HepG2 (cell line): ENCODE results near the gene CNTNAP1. TPM values are rescaled to one million over a fixed set of nuclear protein-coding genes. Genes with fewer than 3 reads are reported as not detected.

Source experiments
- GATA4 ChIP-seq: sonication (generic); IDR thresholded peaks from 2 replicates; pipeline ENCODE4 v1.6.1; 2016; ENCODE audit warnings: antibody characterized with exemption, low read depth, borderline replicate concordance
- GTF2F1 ChIP-seq: fragments of 150-350 bp; IDR thresholded peaks from 2 replicates; pipeline ENCODE4 v1.6.1; 2014; ENCODE audit warnings: low read length
- KAT7 ChIP-seq: IDR thresholded peaks from 2 replicates; pipeline ENCODE4 v1.6.1; 2018; ENCODE audit warnings: borderline replicate concordance, missing compliant biosample characterization
- KLF11 ChIP-seq: IDR thresholded peaks from 2 replicates; pipeline ENCODE4 v1.6.1; 2016; ENCODE audit warnings: missing compliant biosample characterization
- MLXIP ChIP-seq: sonication (generic); formaldehyde crosslinking; IDR thresholded peaks from 2 replicates; pipeline ENCODE4 v1.9.0; 2021; ENCODE audit warnings: missing genetic modification reagents, borderline replicate concordance
- MYC ChIP-seq: sonication (generic); formaldehyde crosslinking; IDR thresholded peaks from 2 replicates; pipeline ENCODE4 v1.9.0; 2021; ENCODE audit warnings: missing genetic modification reagents, borderline replicate concordance
- MZF1 ChIP-seq: sonication (generic); formaldehyde crosslinking; IDR thresholded peaks from 2 replicates; pipeline ENCODE4 v1.8.1; 2023; ENCODE audit warnings: mild to moderate bottlenecking, missing genetic modification reagents, borderline replicate concordance
- NFKBIZ ChIP-seq: IDR thresholded peaks from 2 replicates; pipeline ENCODE4 v1.6.1; 2018; ENCODE audit warnings: missing genetic modification reagents, missing compliant biosample characterization
- SMAD9 ChIP-seq: sonication (generic); formaldehyde crosslinking; IDR thresholded peaks from 2 replicates; pipeline ENCODE4 v1.5.1; 2020; ENCODE audit warnings: mild to moderate bottlenecking, missing genetic modification reagents
- TOE1 ChIP-seq: sonication (generic); formaldehyde crosslinking; IDR thresholded peaks from 2 replicates; pipeline ENCODE4 v1.4.0; 2020; ENCODE audit warnings: mild to moderate bottlenecking, missing genetic modification reagents
- UBTF ChIP-seq: sonication (generic); formaldehyde crosslinking; IDR thresholded peaks from 2 replicates; pipeline ENCODE4 v1.4.0; 2020; ENCODE audit warnings: mild to moderate bottlenecking, missing genetic modification reagents
- WIZ ChIP-seq: sonication (generic); formaldehyde crosslinking; IDR thresholded peaks from 2 replicates; pipeline ENCODE4 v1.5.1; 2020; ENCODE audit warnings: mild to moderate bottlenecking, missing genetic modification reagents
- ZNF12 ChIP-seq: sonication (generic); formaldehyde crosslinking; IDR thresholded peaks from 2 replicates; pipeline ENCODE4 v1.5.0; 2020; ENCODE audit warnings: missing genetic modification reagents
- ZNF496 ChIP-seq: sonication (generic); formaldehyde crosslinking; IDR thresholded peaks from 2 replicates; pipeline ENCODE4 v1.8.1; 2023; ENCODE audit warnings: mild to moderate bottlenecking, moderate library complexity, missing genetic modification reagents; ENCODE audit not compliant: insufficient replicate concordance
- ZNF501 ChIP-seq: sonication (generic); formaldehyde crosslinking; IDR thresholded peaks from 2 replicates; pipeline ENCODE4 v1.5.1; 2020; ENCODE audit warnings: mild to moderate bottlenecking, moderate library complexity, missing genetic modification reagents
- ZNF550 ChIP-seq: sonication (generic); formaldehyde crosslinking; IDR thresholded peaks from 2 replicates; pipeline ENCODE4 v1.4.0; 2020; ENCODE audit warnings: mild to moderate bottlenecking, missing genetic modification reagents, borderline replicate concordance
- ZNF7 ChIP-seq: IDR thresholded peaks from 2 replicates; pipeline ENCODE4 v1.6.1; 2016; ENCODE audit warnings: missing biosample characterization, missing genetic modification reagents
- ZNF775 ChIP-seq: sonication (generic); formaldehyde crosslinking; IDR thresholded peaks from 2 replicates; pipeline ENCODE4 v1.4.0; 2020; ENCODE audit warnings: missing genetic modification reagents, mild to moderate bottlenecking, moderate library complexity, borderline replicate concordance
- polyA plus RNA-seq, 8 experiments: library from polyadenylated mRNA; depleted of rRNA in 3 of 8; stranded (reverse) in 7 of 8; unstranded in 1 of 8; fragments of >200 nt; fragmentation: Illumina TruSeq in 4 of 8; extraction: Trizol in 4 of 8; gene quantifications; 2 replicates each; pipeline versions ENCODE4 v1.2.1 to v1.2.3, GENCODE V29; 2011 to 2016; ENCODE audit warnings: low read depth in 4 of 8, missing spikeins in 1 of 8, mixed read lengths in 1 of 8; ENCODE audit not compliant: insufficient read depth in 1 of 8
- total RNA-seq, 5 experiments: library from RNA; depleted of rRNA; stranded (reverse); fragments of >200 nt; fragmentation: Illumina TruSeq; extraction: Trizol; gene quantifications; 2 replicates each; pipeline ENCODE4 v1.2.3, GENCODE V29; 2016; ENCODE audit warnings: low read depth in 1 of 5
- TF ChIP-seq, protein P1 (sequence below): sonication (generic); formaldehyde crosslinking; IDR thresholded peaks from 2 replicates; pipeline ENCODE4 v1.4.0; 2020; ENCODE audit warnings: low read depth, mild to moderate bottlenecking, missing genetic modification reagents
- TF ChIP-seq, protein P2 (sequence below): sonication (generic); formaldehyde crosslinking; IDR thresholded peaks from 2 replicates; pipeline ENCODE4 v1.5.0; 2020; ENCODE audit warnings: mild to moderate bottlenecking, missing genetic modification reagents, borderline replicate concordance

The CNTNAP1 gene
- total and polyA plus RNA-seq, 2 of the 13 experiments (the other 11 are each of a cell fraction or from before 2014, with no cell fraction given): 4.5 to 7.7 TPM

DNA sequence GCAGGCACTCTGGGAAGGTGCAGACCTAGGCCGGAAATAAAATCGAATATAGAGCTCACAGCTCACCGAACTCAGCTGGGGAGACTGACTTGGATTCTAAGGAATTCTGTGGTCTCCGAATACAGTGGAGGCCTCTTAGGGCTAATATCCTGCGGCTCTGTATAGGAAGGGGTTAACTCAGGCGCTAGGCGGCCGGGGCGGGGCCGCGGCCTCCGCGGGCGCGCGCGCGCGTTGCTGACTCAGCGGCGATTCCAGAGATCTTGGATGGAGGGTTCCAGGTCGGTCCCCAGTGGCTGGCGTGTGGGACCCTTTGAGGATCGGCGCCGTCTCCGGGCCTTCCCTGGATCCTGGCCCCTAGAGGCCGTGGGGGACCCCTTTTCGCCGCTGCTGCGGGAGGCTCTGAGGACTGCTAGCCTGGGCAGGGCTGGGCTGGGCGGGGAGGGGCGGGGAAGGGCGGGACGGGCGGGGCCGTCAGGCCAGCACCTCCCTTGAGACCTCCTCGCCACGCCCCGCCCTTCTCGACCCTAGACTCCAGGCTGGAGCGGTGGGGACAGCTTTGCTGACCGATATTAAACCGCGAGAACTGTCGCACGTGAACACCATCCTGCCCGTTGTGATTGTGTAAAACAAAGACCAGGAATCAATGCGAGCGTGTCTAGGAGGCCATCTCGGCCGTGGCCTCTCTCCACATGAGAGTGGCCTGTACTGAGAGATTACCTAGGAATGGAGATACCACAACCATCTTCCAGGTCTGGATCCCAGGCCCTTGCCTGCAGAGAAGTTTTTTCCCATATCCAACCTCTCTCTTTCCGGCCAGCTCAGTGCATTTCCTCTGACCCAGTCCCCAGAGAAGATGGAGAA is 4.2 kb upstream of the CNTNAP1 start (continued):
- TF ChIP-seq ZNF501 (CRISPR knock-in tag) (peak; percentile 50), ZNF12 (CRISPR knock-in tag) (0 out of 2 replicates have a peak, but pooled peaks have one; percentile 72), WIZ (CRISPR knock-in tag) (no peak), ZNF7 (CRISPR knock-in tag) (no peak), TOE1 (CRISPR knock-in tag) (no peak), UBTF (CRISPR knock-in tag) (peak; percentile 60), ZNF775 (CRISPR knock-in tag) (no peak), KLF11 (CRISPR knock-in tag) (no peak), MYC (CRISPR knock-in tag) (peak; percentile 90), NFKBIZ (CRISPR knock-in tag) (no peak; the same call in 1 of the 2 replicates), GTF2F1 (no peak), SMAD9 (CRISPR knock-in tag) (no peak), GATA4 (peak; percentile 38; the same call in 1 of the 2 replicates), KAT7 (CRISPR knock-in tag) (no peak), MLXIP (CRISPR knock-in tag) (peak; percentile 86), ZNF550 (CRISPR knock-in tag) (no peak), MZF1 (CRISPR knock-in tag) (no peak), ZNF496 (CRISPR knock-in tag) (no peak)
- TF ChIP-seq, protein P1, sequence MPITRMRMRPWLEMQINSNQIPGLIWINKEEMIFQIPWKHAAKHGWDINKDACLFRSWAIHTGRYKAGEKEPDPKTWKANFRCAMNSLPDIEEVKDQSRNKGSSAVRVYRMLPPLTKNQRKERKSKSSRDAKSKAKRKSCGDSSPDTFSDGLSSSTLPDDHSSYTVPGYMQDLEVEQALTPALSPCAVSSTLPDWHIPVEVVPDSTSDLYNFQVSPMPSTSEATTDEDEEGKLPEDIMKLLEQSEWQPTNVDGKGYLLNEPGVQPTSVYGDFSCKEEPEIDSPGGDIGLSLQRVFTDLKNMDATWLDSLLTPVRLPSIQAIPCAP (CRISPR knock-in tag): no peak
- TF ChIP-seq, protein P2, sequence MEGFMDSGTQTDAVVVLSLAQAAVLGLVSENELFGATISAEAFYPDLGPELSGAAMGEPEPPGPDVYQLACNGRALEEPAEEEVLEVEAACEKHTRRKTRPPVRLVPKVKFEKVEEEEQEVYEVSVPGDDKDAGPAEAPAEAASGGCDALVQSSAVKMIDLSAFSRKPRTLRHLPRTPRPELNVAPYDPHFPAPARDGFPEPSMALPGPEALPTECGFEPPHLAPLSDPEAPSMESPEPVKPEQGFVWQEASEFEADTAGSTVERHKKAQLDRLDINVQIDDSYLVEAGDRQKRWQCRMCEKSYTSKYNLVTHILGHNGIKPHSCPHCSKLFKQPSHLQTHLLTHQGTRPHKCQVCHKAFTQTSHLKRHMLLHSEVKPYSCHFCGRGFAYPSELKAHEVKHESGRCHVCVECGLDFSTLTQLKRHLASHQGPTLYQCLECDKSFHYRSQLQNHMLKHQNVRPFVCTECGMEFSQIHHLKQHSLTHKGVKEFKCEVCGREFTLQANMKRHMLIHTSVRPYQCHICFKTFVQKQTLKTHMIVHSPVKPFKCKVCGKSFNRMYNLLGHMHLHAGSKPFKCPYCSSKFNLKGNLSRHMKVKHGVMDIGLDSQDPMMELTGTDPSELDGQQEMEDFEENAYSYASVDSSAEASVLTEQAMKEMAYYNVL (CRISPR knock-in tag): peak; percentile 67; the same call in 1 of the 2 replicates
